HFFc6 (cell line): Measurements from ENCODE around the gene MED22. TPM values are rescaled to one million over a fixed set of nuclear protein-coding genes. Genes with fewer than 3 reads are reported as not detected.
A peak's percentile ranks its signal among the peaks of the same experiment; 100 is the strongest.

Experiments
- DNase-seq: peaks from one replicate; pipeline ENCODE4 v3.0.0-alpha.2; 2018
- H3K27ac Mint-ChIP-seq: 2 replicates; pipeline ENCODE4 v1.8.0; 2020; ENCODE audit warnings: mild to moderate bottlenecking, mixed read lengths
- H3K27me3 Mint-ChIP-seq: 2 replicates; pipeline ENCODE4 v1.8.0; 2021; ENCODE audit warnings: mild to moderate bottlenecking, moderate library complexity, mixed read lengths; ENCODE audit not compliant: insufficient read depth
- H3K36me3 Mint-ChIP-seq: 2 replicates; pipeline ENCODE4 v1.8.0; 2021; ENCODE audit warnings: low read depth, mixed read lengths
- H3K4me1 Mint-ChIP-seq: 2 replicates; pipeline ENCODE4 v1.8.0; 2020; ENCODE audit warnings: low read depth, mixed read lengths
- H3K4me3 Mint-ChIP-seq: 2 replicates; pipeline ENCODE4 v1.8.0; 2020; ENCODE audit warnings: mild to moderate bottlenecking, moderate library complexity, mixed read lengths
- H3K9me3 Mint-ChIP-seq: 2 replicates; pipeline ENCODE4 v1.8.0; 2020; ENCODE audit warnings: mild to moderate bottlenecking, mixed read lengths
- CTCF ChIP-seq: fragments of 200-600 bp; sonication (generic); IDR thresholded peaks from 2 replicates; pipeline ENCODE4 v1.5.0; 2021; ENCODE audit warnings: antibody characterized with exemption, mild to moderate bottlenecking
- total RNA-seq, 6 experiments: library from RNA; stranded (reverse); fragmentation: NEBNext Ultra II Directional; extraction: Animal tissue kit (Norgen Biotek cat#: 25700); gene quantifications; 2 replicates in 1 of 6; 3 replicates in 5 of 6; pipeline ENCODE4 v1.2.3, GENCODE V29; 2021

Gene MED22
- total RNA-seq, 6 experiments from 2014 or later: 17.9 to 22.3 (median 20.8) TPM

- Mint-ChIP-seq H3K36me3 (peaks cover 37% of the 10 kb centered on the region), H3K27ac (no peak overlapping the region), H3K27me3 (peaks cover 7% of the 10 kb centered on the region), H3K4me3 (no peak overlapping the region), H3K9me3 (no peaks in the 10 kb centered on the region), H3K4me1 (peaks cover 48% of the 10 kb centered on the region)
- no peak for TF ChIP-seq CTCF
- DNase-seq: no peak
These were observed 21.5 kb upstream of the MED22 start for GRCh38 chr9:133369422-133369821.

- peaks cover 7% of the 10 kb centered on the region for H3K27me3 Mint-ChIP-seq
- peak overlapping the region; percentile 29; the same call in 1 of the 2 replicates for H3K27ac Mint-ChIP-seq
- no peak for DNase-seq
- peaks cover 45% of the 10 kb centered on the region for H3K36me3 Mint-ChIP-seq
- H3K4me1 Mint-ChIP-seq: peaks cover 47% of the 10 kb centered on the region
- no peaks in the 10 kb centered on the region for H3K9me3 Mint-ChIP-seq
- no peak overlapping the region for H3K4me3 Mint-ChIP-seq
- TF ChIP-seq CTCF: no peak
These were observed 20.4 kb upstream of the MED22 start for GRCh38 chr9:133368249-133368881.

GRCh38 chr9:133367778-133368177 is 19.8 kb upstream of the MED22 start:
- Mint-ChIP-seq H3K9me3 (no peaks in the 10 kb centered on the region), H3K36me3 (peaks cover 49% of the 10 kb centered on the region), H3K27me3 (peaks cover 7% of the 10 kb centered on the region), H3K27ac (no peak overlapping the region; the same call in 1 of the 2 replicates), H3K4me1 (peaks cover 47% of the 10 kb centered on the region), H3K4me3 (no peak overlapping the region)
- no peak for TF ChIP-seq CTCF
- DNase-seq: no peak

GRCh38 chr9:133367221-133367620 is 19.3 kb upstream of the MED22 start:
- DNase-seq: no peak
- Mint-ChIP-seq H3K9me3 (no peaks in the 10 kb centered on the region), H3K27me3 (peaks cover 6% of the 10 kb centered on the region), H3K4me1 (peaks cover 41% of the 10 kb centered on the region), H3K27ac (no peak overlapping the region), H3K4me3 (no peak overlapping the region), H3K36me3 (peaks cover 46% of the 10 kb centered on the region)
- no peak for TF ChIP-seq CTCF

- no peaks in the 10 kb centered on the region for H3K9me3 Mint-ChIP-seq
- H3K27ac Mint-ChIP-seq: no peak overlapping the region
- peaks cover 6% of the 10 kb centered on the region for H3K27me3 Mint-ChIP-seq
- TF ChIP-seq CTCF: no peak
- no peak for DNase-seq
- peaks cover 50% of the 10 kb centered on the region for H3K36me3 Mint-ChIP-seq
- no peak overlapping the region for H3K4me3 Mint-ChIP-seq
- H3K4me1 Mint-ChIP-seq: peaks cover 33% of the 10 kb centered on the region
These were observed 18.5 kb upstream of the MED22 start for GRCh38 chr9:133366435-133366834.
